D721Med (cell line): Measurements from ENCODE around the gene SIM2.

ENCODE experiments used
- DNase-seq: peaks from one replicate; pipeline ENCODE4 v3.0.0; 2011; ENCODE audit warnings: low spot score; ENCODE audit not compliant: insufficient read length
- FAIRE-seq: peaks from 2 replicates; lab custom pipeline; 2011; peaks lifted over from hg19 to GRCh38; lab: Jason Lieb, UNC
- TF ChIP-seq, protein P1 (sequence below): IDR thresholded peaks from 2 replicates; pipeline ENCODE4 v1.5.1; 2012; ENCODE audit warnings: mild to moderate bottlenecking, control low read depth; ENCODE audit not compliant: insufficient read depth; ENCODE audit errors: missing control alignments

The SIM2 gene

DNA sequence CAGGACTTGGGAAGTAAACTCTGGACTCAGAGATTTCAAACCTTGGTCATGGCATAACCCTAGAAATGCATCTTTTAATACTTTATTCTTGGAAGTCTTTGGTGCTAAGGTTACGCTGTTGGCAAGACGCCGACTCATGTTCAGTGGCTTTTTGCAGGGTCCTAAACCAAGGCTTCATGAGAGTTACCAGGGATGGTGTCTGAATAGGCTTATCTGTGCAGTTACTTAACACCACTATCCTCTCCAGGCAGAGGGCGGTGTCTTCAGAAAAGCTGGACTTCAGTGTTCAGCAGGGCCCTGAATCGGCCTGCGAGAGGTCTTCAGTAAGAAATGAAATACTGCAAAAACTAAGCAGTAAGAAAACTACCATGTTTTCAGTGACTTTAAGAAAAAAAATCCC is 58.3 kb downstream of the SIM2 start:
- TF ChIP-seq, protein P1, sequence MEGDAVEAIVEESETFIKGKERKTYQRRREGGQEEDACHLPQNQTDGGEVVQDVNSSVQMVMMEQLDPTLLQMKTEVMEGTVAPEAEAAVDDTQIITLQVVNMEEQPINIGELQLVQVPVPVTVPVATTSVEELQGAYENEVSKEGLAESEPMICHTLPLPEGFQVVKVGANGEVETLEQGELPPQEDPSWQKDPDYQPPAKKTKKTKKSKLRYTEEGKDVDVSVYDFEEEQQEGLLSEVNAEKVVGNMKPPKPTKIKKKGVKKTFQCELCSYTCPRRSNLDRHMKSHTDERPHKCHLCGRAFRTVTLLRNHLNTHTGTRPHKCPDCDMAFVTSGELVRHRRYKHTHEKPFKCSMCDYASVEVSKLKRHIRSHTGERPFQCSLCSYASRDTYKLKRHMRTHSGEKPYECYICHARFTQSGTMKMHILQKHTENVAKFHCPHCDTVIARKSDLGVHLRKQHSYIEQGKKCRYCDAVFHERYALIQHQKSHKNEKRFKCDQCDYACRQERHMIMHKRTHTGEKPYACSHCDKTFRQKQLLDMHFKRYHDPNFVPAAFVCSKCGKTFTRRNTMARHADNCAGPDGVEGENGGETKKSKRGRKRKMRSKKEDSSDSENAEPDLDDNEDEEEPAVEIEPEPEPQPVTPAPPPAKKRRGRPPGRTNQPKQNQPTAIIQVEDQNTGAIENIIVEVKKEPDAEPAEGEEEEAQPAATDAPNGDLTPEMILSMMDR, result no peak
- FAIRE-seq, result no peak
- DNase-seq, result no peak

DNA sequence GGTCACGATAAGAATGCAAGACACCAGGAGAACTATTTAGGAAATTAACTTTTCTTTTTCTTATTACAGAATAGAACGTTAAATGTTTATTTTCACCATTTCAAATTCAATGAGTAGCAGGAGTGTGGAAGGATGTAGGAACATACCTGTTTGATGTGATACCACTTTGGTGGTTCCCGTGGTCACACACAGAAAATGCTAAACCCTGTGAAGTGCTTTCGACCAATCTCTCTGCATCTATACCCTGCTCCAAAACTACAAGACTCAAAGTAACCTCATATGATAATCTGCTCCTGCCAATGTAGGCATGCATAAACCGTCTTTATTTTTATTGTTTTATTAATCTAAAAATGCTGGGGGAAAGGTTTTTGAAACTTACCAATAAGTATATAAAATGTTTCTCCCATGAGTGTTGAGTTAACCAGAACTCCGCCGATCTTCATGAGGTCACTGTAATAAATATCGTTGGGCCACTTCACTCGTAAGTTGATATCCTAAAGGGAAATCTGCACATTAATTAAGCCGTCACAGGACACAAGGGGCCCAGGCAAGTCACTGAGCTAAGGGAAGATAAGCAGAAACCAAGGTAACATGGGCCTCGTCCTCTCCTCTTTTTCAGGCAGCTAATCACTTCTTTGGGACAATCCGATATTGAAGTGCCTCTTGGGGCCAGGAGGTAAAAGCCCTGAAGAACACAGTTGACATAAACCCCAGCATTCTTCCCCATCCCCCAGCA is 60.6 kb downstream of the SIM2 start:
- no peak for FAIRE-seq
- no peak for DNase-seq
- TF ChIP-seq, protein P1, result no peak

DNA sequence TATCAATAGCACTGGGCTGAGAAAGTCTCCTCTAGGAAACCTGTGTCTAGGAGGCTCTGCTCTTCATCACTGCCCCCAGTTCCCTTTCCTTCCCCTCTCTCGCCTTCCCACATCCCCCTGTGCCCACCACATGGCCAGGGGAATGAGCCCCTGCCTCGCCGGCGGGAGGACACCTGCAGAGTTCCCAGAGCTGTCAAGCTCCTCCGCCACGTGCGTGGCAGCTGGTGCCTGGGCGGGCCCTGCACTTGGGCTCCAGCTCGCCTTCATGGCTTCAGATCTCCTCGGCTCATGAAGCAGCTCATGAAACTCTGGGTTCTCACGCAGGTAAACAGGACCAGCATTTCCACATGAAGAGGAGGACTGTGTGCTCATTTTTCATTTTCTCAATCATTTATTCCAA is 62.8 kb downstream of the SIM2 start:
- TF ChIP-seq, protein P1, result no peak
- no peak for FAIRE-seq
- no peak for DNase-seq

DNA sequence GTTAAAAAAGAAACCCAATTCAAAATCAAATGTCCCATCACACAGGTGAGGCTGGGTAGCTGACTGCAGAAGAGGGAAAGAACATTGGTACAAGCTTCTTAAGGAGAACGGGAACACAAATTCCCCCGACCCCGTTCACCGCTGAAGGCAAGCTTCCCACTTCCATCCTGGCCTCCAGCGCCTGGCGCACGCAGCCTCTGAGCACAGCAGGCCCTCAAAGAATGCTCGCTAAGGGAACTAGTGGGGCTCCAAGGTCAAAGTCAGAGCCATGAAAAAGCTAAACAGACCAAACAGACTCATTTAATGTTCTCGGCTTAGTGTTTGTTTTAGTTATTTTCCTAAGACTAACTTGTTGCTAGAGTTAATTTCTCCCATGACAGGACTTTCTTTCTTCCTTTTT is 63.7 kb downstream of the SIM2 start:
- TF ChIP-seq, protein P1, result no peak

DNA sequence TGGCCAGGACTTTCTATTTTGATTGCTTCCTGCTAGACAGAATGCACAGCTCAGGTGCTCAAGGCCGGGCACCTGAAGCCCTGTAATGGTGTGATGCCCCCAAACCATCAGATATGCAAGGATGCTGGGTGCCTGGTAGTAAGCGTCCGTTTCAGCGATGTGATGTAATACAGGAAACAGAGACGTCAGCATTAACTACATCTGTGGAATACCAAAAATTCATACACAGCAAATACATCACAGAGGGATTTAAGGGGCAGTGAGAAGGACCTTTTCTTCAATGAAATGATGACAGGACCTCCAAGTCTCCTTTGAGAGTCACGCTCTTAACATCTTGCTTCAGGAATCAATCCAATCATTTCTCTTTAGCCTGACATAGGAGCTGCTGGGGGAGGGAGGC is 64.4 kb downstream of the SIM2 start:
- no peak for FAIRE-seq
- DNase-seq, result no peak
- TF ChIP-seq, protein P1, result no peak

More for the DNA sequence above, 63.7 kb downstream of the SIM2 start:
- no peak for DNase-seq
- no peak for FAIRE-seq

DNA sequence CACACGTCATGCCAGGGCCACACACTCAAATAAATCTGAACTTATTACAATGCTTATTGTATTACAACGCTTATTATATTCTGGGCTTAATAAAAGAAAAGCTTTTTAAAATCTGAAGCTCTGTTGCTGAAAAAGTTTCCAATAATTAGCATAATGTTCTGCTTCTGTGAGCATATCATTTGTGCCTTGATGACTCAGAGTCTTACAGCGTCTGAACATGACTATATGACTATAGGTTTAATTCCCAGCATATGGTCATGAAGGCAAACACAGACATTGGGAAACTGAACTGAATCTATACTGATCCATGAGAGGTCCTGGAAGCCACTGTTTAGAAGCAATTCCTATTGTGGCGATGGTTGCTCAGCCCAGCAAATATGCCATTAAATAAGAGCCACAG is 66.3 kb downstream of the SIM2 start:
- FAIRE-seq (no peak), DNase-seq (no peak)
- TF ChIP-seq, protein P1, result no peak

DNA sequence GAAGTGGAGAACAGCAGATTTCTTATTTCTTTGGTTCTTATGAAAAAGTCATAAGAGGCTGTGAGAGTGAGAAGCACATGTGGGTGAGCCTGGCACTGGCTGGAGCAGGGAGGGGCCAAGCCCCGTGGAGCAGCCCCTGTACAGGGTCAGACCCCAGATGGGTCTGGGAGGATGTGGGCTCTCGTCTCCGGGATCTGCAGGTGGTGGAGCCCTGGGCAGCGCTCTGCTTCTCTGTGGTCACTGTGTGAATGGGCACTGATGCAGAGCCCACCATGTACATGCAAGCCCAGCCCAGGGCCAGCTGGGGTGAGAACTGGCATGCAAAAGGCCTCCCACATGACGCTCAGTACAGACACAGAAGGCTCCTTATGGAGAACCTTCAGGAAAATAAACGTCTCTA is 67.6 kb downstream of the SIM2 start:
- FAIRE-seq, result no peak
- TF ChIP-seq, protein P1, result no peak
- no peak for DNase-seq
